Loucy (cell line): ENCODE measurements around the gene UBL7.

ENCODE experiments used
- H2AFZ ChIP-seq: fragments of 200-600 bp; sonication (generic); 2 replicates; pipeline ENCODE4 v1.6.0; 2016; ENCODE audit warnings: antibody characterized with exemption, mild to moderate bottlenecking, low read length, moderate library complexity
- H3F3A ChIP-seq: fragments of 200-600 bp; 2 replicates; pipeline ENCODE4 v1.6.0; 2016; ENCODE audit warnings: antibody characterized with exemption, low read depth, mild to moderate bottlenecking
- H3K27me3 ChIP-seq: fragments of 200-600 bp; sonication (generic); 2 replicates; pipeline ENCODE4 v1.6.1; 2014; ENCODE audit warnings: low read length, mild to moderate bottlenecking; ENCODE audit not compliant: insufficient read depth, poor library complexity, severe bottlenecking
- H3K36me3 ChIP-seq: fragments of 200-600 bp; sonication (generic); 2 replicates; pipeline ENCODE4 v1.6.1; 2016; ENCODE audit warnings: low read length; ENCODE audit not compliant: insufficient read depth
- H3K4me1 ChIP-seq: fragments of 200-600 bp; sonication (generic); 2 replicates; pipeline ENCODE4 v1.5.1; 2014; ENCODE audit warnings: low read length, mild to moderate bottlenecking; ENCODE audit not compliant: insufficient read depth, poor library complexity, severe bottlenecking
- H3K4me2 ChIP-seq: fragments of 200-600 bp; sonication (generic); 2 replicates; pipeline ENCODE4 v1.6.0; 2014; ENCODE audit warnings: antibody characterized with exemption, low read length, low read depth, mild to moderate bottlenecking; ENCODE audit not compliant: poor library complexity, severe bottlenecking
- H3K4me3 ChIP-seq: fragments of 200-600 bp; sonication (generic); 2 replicates; pipeline ENCODE4 v1.5.1; 2014; ENCODE audit warnings: low read length, mild to moderate bottlenecking, mixed read lengths; ENCODE audit not compliant: poor library complexity, severe bottlenecking
- H3K79me2 ChIP-seq: fragments of 200-600 bp; sonication (generic); 2 replicates; pipeline ENCODE4 v1.6.1; 2014; ENCODE audit warnings: low read length; ENCODE audit not compliant: insufficient read depth
- H3K9ac ChIP-seq: fragments of 200-600 bp; sonication (generic); 2 replicates; pipeline ENCODE4 v1.6.0; 2014; ENCODE audit warnings: mild to moderate bottlenecking, low read depth, low read length, moderate library complexity; ENCODE audit not compliant: poor library complexity, severe bottlenecking
- H3K9me2 ChIP-seq: fragments of 200-600 bp; sonication (generic); replicated peaks from 2 replicates; pipeline ENCODE4 v1.6.1; 2016; ENCODE audit warnings: low read depth, low read length, mixed read lengths
- H3K9me3 ChIP-seq: fragments of 200-600 bp; sonication (generic); 2 replicates; pipeline ENCODE4 v1.6.1; 2014; ENCODE audit warnings: mild to moderate bottlenecking, antibody characterized with exemption, low read length, low read depth; ENCODE audit not compliant: insufficient read depth
- H4K20me1 ChIP-seq: fragments of 200-600 bp; sonication (generic); 2 replicates; pipeline ENCODE4 v1.6.0; 2014; ENCODE audit warnings: antibody characterized with exemption, low read length, mild to moderate bottlenecking; ENCODE audit not compliant: insufficient read depth, poor library complexity, severe bottlenecking
- EZH2phosphoT487 ChIP-seq: fragments of 200-600 bp; IDR thresholded peaks from 2 replicates; pipeline ENCODE4 v1.6.1; 2018; ENCODE audit warnings: antibody characterized with exemption, mild to moderate bottlenecking, moderate library complexity, borderline replicate concordance
- TF ChIP-seq, protein P1 (sequence below): fragments of 200-600 bp; sonication (generic); conservative IDR thresholded peaks from 2 replicates; pipeline ENCODE4 v1.5.1; 2014; ENCODE audit warnings: mild to moderate bottlenecking, antibody characterized with exemption, low read length

UBL7 gene

DNA sequence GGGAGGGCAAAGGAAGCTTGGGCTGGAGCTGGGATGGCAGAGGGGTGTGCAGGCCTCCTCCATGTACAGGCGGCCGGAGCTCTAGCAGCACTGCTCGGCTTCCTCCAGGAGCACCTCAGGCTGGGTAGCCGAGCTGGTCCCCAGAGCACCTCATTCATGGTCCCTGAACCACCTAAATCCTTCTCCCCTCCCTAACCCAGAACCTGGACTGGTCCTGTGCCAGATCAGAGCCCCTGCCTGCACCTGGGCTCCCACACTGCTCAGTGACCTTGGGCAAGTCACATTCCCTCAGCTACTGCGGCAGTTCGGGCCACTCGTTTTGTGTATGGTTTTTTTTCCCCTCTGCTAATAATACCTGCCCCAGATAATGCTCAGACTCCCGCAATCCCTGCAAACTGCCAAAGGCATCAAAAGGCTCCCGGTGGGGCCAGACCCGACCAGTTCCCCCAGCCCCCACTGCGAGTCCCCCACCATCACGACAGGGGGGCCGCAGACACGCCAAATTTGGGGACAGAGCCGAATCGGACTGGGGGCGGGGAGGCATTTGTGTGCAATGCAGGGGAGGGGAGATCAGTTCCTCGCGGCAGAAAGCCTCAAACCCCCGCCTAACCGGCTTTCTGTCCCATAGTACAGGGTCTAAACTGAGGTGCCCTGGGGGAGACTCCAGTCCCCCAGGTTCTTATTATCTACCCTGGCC, 28.5 kb downstream of the UBL7 start:
- H3K9me3 ChIP-seq = no peaks in the 10 kb centered on the region
- H3K9ac ChIP-seq = peak overlapping the region; percentile 85
- no peak overlapping the region for H2AFZ ChIP-seq
- H3K36me3 ChIP-seq = no peaks in the 10 kb centered on the region
- H3K4me1 ChIP-seq = peaks cover 61% of the 10 kb centered on the region
- H3K27me3 ChIP-seq = no peaks in the 10 kb centered on the region
- peak overlapping the region; percentile 83 for H3K4me3 ChIP-seq
- H3K4me2 ChIP-seq = peak overlapping the region; percentile 79
- peaks cover 47% of the 10 kb centered on the region for H4K20me1 ChIP-seq
- H3K9me2 ChIP-seq = no peaks in the 10 kb centered on the region
- H3F3A ChIP-seq = no peaks in the 10 kb centered on the region
- TF ChIP-seq, protein P1, sequence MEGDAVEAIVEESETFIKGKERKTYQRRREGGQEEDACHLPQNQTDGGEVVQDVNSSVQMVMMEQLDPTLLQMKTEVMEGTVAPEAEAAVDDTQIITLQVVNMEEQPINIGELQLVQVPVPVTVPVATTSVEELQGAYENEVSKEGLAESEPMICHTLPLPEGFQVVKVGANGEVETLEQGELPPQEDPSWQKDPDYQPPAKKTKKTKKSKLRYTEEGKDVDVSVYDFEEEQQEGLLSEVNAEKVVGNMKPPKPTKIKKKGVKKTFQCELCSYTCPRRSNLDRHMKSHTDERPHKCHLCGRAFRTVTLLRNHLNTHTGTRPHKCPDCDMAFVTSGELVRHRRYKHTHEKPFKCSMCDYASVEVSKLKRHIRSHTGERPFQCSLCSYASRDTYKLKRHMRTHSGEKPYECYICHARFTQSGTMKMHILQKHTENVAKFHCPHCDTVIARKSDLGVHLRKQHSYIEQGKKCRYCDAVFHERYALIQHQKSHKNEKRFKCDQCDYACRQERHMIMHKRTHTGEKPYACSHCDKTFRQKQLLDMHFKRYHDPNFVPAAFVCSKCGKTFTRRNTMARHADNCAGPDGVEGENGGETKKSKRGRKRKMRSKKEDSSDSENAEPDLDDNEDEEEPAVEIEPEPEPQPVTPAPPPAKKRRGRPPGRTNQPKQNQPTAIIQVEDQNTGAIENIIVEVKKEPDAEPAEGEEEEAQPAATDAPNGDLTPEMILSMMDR = no peak
- TF ChIP-seq EZH2phosphoT487 = no peak
- peaks cover 70% of the 10 kb centered on the region for H3K79me2 ChIP-seq

DNA sequence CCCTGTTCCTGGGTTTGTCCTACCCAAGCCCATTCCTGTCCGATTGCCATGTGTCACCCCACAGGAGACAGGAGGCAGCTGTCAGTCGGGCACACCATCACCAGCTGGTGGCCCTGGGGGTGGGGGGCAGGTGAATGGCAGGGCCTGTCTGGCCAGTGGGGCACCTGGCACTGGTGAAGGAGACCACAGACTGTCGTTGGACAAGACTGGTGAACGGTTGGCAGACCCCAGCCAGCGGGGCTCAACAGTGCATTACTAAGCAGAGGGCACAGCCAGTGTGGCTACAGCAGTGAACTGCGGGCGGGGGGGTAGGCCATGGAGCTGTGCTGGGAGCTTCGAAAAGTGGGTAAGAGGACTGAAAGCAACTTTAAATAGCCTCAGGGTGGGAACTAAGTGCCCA, 29.3 kb downstream of the UBL7 start:
- H3K9me2 ChIP-seq = no peaks in the 10 kb centered on the region
- H3K27me3 ChIP-seq = no peaks in the 10 kb centered on the region
- peaks cover 47% of the 10 kb centered on the region for H4K20me1 ChIP-seq
- no peaks in the 10 kb centered on the region for H3K36me3 ChIP-seq
- H3F3A ChIP-seq = no peaks in the 10 kb centered on the region
- H2AFZ ChIP-seq = no peak overlapping the region
- peaks cover 61% of the 10 kb centered on the region for H3K4me1 ChIP-seq
- peak overlapping the region; percentile 83 for H3K4me3 ChIP-seq
- no peaks in the 10 kb centered on the region for H3K9me3 ChIP-seq
- TF ChIP-seq, protein P1 = no peak
- TF ChIP-seq EZH2phosphoT487 = no peak
- H3K9ac ChIP-seq = peak overlapping the region; percentile 85
- peak overlapping the region; percentile 79 for H3K4me2 ChIP-seq
- H3K79me2 ChIP-seq = peaks cover 77% of the 10 kb centered on the region

DNA sequence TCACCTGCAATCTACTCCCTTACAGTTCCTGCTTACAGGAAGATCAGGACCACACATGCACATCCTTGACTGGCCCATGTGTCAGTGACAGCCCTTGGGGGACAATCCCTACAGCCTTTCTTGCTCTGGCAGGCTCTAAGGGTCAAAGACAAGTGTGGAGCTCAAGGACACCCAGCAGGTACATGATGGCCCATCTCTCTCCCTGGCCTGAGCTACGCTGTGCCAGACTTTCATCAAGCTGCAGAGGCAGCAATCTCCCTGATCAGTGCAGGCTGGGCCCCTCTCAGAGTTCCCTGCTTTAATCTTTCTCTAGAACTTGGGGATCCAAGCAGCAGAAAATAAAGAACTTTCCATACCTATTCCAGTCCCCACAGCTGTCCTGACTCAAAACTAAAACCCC, 29.8 kb downstream of the UBL7 start:
- peaks cover 83% of the 10 kb centered on the region for H3K79me2 ChIP-seq

More for the DNA sequence above, 29.8 kb downstream of the UBL7 start:
- Histone ChIP-seq H2AFZ (no peak overlapping the region), H3K4me3 (peak overlapping the region; percentile 83), H3K36me3 (no peaks in the 10 kb centered on the region), H3K9ac (peak overlapping the region; percentile 85), H3K9me3 (no peaks in the 10 kb centered on the region), H3K9me2 (no peaks in the 10 kb centered on the region), H3K4me2 (peak overlapping the region; percentile 79), H3K27me3 (no peaks in the 10 kb centered on the region), H3K4me1 (peaks cover 59% of the 10 kb centered on the region), H4K20me1 (peaks cover 47% of the 10 kb centered on the region), H3F3A (no peaks in the 10 kb centered on the region)
- TF ChIP-seq, protein P1 = no peak
- no peak for TF ChIP-seq EZH2phosphoT487
